NCI-H524 (cell line): ENCODE data around the gene MEGF8.

Experiments used
- DNase-seq, 2 experiments: peaks; one replicate each; lab custom pipeline; 2025; lab: John Stamatoyannopoulos, UW

Gene MEGF8

DNA sequence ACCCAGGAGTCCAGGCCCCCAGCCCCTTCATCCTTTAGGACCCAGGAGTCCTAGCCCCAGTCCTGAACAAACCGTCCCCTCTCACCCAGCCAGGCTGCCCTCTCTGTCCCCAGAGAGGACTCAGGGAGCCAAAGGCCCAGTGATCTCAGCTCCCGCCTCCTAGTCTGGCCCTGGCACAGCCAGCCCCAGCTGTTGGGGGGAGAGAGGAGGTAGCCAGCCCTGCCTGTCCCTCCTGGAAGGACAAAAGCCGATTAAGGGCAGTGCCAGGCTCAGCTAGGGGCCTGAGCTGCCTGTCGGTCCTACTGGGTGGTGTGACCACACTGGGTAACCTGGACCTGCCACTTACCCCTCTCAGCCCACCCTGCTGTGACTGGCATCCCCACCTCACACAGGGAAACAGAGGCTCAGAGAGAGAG lies 87.2 kb downstream of the MEGF8 start:
- DNase-seq, result peak in 1 of 2 experiments; percentile 21

- no peak for DNase-seq
Measured at GRCh38 chr19:42419309-42419708, 93.9 kb downstream of the MEGF8 start.

DNA sequence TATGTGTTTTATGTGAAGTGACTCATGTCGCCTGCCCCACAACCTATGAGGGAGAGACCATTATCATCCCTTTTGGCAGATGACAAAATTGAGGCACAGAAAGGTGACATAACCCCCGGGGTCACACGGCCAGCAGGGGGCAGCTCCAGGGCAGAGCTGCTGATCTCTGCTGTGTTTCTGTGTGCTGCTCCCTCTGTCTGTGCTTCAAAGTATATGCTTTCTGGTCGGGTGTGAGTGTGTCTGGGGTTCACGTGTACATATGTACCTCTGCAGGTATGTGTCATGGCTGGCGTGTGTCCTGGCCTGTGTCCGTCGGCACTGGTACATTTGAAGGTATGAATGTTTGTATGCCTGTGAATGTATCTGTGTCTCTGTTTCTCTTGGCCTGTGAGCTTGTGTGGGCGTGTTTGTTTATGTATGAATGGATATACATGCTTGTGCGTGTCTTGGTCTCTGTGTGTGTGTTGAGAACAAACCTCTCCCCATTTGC lies 94.7 kb downstream of the MEGF8 start:
- DNase-seq, result peak in 1 of 2 experiments; percentile 46

DNA sequence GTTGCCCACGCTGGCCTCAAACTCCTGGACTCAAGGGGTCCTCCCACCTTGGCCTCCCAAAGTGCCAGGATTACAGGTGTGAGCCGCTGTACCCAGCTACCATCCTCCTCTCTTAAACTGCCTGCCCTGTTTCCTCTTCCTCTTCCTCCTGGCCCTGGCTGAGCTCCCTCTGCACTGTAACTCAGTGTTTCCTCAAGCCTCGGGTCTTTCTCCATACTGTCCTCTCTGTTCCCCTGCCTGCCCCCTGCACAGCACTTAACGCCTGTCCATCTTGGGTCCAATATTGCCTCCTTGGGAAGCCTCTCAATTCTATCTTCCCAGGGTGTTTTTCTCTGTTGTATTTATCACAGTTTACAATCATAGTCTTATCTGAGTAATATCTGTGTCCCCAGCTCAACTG lies 95.7 kb downstream of the MEGF8 start:
- no peak for DNase-seq

GRCh38 chr19:42421591-42422031 lies 96.2 kb downstream of the MEGF8 start:
- no peak for DNase-seq

- no peak for DNase-seq
Measured at GRCh38 chr19:42422092-42422900, 96.9 kb downstream of the MEGF8 start.

- peak in 1 of 2 experiments; percentile 69 for DNase-seq
Measured at GRCh38 chr19:42422901-42423461, 97.5 kb downstream of the MEGF8 start.

DNA sequence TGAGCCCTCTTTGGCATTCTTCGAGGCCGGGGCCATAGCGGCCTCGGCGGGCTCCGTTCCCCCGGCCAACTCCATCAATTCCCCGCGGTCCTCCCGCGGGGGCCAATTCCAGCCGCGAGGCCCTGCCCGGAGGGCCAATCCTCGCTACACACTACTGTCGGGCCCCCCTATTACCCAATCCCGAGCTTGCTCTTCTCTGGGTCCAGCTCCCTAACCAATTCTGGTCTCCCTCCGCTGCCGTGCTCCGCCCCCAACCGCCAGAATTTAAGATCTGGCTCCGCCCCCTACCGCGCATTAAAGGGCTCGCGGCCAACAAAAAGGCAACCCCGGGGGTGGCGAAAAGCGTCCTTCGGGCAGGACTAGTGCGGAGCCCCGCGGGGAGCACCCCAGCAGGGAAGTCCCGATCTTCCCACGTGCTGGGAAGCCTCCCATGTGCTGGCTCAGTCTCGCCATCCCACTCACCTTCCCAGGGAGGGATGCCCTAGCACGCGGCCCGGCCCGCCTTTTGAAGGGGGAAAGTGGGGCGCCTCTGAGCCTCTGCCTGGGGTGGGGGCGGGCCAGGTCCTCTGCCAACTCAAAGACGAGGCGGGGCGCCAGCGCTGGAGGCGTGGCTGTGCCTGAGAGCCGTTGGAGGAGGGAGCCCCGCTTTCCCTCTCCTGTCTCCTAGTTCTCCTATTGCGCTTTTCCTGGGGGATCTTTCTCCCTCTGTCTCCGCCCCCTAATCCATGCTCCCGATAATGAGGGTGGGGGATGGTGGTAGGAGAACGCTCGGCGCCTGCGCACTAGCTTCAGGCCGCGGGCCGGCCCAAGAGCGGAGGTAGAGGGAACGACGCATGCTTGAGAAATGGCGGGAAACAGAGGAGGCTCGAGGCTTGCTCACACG lies 98.3 kb downstream of the MEGF8 start:
- peak; percentile 76 to 89 for DNase-seq

GRCh38 chr19:42424345-42424707 lies 98.9 kb downstream of the MEGF8 start:
- DNase-seq, result no peak

- DNase-seq, result no peak
Measured at GRCh38 chr19:42424712-42425131, 99.3 kb downstream of the MEGF8 start.

- no peak for DNase-seq
Measured at GRCh38 chr19:42426643-42427042, 101.2 kb downstream of the MEGF8 start.

DNA sequence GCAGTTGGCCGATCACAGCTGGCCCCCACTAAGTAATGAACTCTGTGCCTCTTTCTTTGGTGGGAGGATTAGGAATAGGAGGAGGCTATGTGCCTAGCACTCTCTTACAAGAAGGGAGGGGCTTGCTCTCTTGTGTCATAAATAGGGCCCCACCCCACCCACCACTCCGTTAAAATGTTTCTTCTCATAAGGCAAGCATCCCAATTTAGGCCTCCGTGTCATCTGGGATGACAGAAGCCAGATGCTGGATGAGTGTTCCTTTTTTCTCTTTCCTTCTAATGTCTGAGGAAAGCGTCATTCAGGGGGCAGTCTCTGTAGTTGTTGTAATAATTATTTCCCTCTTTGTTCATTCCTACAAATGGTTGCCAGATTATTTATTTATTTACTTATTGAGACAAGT lies 101.9 kb downstream of the MEGF8 start, which contains the start of gene LIPE:
TSS of gene LIPE (minus strand) at position 76 of the 400 bp plus-strand sequence. CDS start 239 bp downstream, outside the sequence.
- DNase-seq, result peak; percentile 35 to 61
